ENCODE results near the gene P2RY8.

The P2RY8 gene

DNA sequence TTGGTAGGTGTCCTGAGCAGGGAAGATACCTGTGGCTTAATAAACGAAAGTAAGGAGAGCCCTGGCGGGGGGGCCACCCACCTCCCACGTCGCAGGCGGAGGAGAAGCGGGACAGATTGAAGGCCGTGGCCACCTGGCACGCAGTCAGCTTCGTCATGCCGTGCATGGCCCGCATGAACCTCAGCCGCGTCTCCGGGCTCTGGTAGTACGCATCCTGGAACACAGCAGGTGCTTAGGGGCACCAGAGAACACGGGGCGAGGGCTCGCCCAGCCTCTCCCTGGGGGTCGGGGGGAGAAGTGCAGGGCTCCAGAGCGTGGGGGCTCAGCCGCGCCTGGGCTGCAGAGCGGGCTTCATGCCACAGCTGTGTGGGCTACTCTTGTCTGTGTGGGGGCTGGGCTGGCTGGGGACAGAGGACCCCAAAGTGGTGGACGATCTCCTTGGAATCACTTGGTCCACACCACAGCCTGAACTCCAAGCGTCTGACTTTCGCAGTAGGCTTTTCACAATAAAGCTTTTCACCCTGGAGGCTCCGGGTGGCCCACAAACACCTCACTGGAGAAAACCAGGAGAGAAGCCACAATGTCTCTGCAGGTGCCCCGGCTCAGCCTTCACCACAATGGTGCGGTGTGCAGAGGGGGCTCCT, 118.0 kb downstream of the P2RY8 start:
- TF ChIP-seq, protein P1, sequence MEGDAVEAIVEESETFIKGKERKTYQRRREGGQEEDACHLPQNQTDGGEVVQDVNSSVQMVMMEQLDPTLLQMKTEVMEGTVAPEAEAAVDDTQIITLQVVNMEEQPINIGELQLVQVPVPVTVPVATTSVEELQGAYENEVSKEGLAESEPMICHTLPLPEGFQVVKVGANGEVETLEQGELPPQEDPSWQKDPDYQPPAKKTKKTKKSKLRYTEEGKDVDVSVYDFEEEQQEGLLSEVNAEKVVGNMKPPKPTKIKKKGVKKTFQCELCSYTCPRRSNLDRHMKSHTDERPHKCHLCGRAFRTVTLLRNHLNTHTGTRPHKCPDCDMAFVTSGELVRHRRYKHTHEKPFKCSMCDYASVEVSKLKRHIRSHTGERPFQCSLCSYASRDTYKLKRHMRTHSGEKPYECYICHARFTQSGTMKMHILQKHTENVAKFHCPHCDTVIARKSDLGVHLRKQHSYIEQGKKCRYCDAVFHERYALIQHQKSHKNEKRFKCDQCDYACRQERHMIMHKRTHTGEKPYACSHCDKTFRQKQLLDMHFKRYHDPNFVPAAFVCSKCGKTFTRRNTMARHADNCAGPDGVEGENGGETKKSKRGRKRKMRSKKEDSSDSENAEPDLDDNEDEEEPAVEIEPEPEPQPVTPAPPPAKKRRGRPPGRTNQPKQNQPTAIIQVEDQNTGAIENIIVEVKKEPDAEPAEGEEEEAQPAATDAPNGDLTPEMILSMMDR (IDR thresholded peaks at IDR 0.05; ENCODE audit: low read depth, low read length) = no peak
- DNase-seq (ENCODE audit: extremely low read depth, low read depth) = no peak

DNA sequence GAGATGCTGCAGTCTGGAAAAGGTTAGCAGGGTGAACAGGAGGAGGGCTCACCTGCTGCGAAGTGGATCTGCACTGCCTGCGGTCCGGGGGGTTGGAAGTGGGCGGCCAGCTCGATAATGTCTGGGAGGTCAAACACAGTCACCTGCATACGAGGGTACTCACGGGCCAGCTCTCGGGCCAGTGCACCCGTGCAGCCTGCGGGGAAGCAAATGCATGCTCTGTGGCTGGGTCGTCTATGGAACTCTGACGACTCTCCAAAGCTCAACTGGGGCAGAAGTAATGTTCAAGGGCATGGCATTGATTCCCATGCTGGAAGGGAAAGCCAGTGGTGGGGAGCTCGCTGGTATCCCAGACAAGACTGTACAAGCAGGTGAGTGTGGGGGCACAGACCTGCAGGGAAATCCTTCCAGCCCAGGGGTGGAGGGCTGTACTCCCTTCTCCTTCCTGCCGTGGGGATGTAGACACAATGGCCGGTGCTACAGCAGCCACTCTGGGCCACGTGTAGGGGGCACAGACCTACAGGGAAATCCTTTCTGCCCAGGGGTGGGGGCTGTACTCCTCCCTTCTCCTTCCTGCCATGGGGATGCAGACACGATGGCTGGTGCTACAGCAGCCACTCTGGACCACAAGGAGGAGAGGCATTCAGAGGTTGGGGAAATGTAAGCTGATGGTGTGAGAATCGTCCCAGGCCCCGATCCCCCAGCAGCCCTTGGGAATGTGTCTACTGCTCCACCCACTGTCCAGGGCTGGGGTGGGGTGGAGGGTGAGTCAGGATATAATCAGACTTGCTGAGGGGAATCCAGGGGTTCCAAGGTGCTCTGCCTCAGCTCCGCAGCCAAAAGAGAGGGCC, 118.8 kb downstream of the P2RY8 start:
- no peak for DNase-seq (ENCODE audit: extremely low read depth, low read depth)
- TF ChIP-seq, protein P1 (IDR thresholded peaks at IDR 0.05; ENCODE audit: low read depth, low read length) = no peak

GRCh38 chrX:1416965-1417760, 119.8 kb downstream of the P2RY8 start:
- TF ChIP-seq, protein P1 (IDR thresholded peaks at IDR 0.05; ENCODE audit: low read depth, low read length) = no peak
- DNase-seq (ENCODE audit: extremely low read depth, low read depth) = no peak

DNA sequence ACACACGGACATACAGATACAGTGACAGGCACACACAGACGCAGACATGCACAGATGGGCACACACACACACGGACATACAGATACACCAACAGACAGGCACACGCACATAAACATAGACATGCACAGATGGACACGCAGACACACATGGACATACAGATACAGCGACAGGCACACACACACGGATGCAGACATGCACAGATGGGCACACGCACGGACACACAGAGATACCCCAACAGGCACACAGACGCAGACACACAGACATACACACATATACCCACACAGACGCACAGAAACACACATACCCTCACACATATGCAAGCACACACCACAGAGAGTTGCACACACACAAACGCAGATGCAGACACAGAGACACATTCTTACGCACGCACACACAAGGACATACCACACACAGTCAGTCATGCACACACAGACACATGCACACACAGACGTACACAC, 120.6 kb downstream of the P2RY8 start:
- no peak for DNase-seq (ENCODE audit: extremely low read depth, low read depth)
- TF ChIP-seq, protein P1 (IDR thresholded peaks at IDR 0.05; ENCODE audit: low read depth, low read length) = no peak
